ENCODE results near the gene HECTD1. TPM values are rescaled to one million over a fixed set of nuclear protein-coding genes. Genes with fewer than 3 reads are reported as not detected.

Gene HECTD1
- total and polyA plus RNA-seq, 10 of the 15 experiments (the other 5 are each of a cell fraction or from before 2014, with no cell fraction given), result 27.3 to 116 (median 57.7) TPM

DNA sequence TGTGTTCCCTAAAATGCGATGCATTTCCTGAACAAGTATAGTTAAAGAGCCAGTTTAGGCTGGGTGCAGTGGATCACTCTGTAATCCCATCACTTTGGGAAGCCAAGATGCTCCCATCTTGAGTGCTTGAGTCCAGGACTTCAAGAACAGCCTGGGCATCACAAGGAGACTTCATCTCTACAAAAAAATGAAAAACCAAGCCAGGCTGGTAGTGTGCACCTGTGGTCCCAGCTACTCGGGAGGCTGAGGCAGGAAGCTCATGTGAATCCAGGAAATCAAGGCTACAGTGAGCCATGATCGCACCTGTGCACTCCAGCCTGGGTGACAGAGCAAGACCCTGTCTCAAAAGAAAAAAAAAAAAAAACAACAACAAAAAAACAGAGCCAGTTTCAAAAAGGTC lies 26.3 kb downstream of the HECTD1 start:
- H3K9ac ChIP-seq (ENCODE audit: control insufficient read depth, insufficient read depth, low read length), result no peak overlapping the region
- H3K27me3 ChIP-seq (replicated peaks in 1 of 2; ENCODE audit: control insufficient read depth in 2 of 2, insufficient read depth in 2 of 2, low read length in 1 of 2), result no peaks in the 10 kb centered on the region
- TF ChIP-seq ZNF622 (IDR thresholded peaks at IDR 0.05) (no peak), MYB (IDR thresholded peaks at IDR 0.05; ENCODE audit: borderline replicate concordance, low read depth, low read length) (no peak), TCF3 (IDR thresholded peaks at IDR 0.05; ENCODE audit: borderline replicate concordance, insufficient read depth, low read depth, low read length) (no peak), CHD4 (IDR thresholded peaks at IDR 0.05) (no peak), SREBF1 (IDR thresholded peaks at IDR 0.05; ENCODE audit: low read length) (no peak), FOXM1 (IDR thresholded peaks at IDR 0.05; ENCODE audit: low read depth, low read length) (no peak), TCF7 (IDR thresholded peaks at IDR 0.05; ENCODE audit: borderline replicate concordance) (no peak), RAD51 (IDR thresholded peaks at IDR 0.05) (no peak), CBX3 (IDR thresholded peaks at IDR 0.05; ENCODE audit: borderline replicate concordance, low read depth) (no peak)
- TF ChIP-seq, protein P1, sequence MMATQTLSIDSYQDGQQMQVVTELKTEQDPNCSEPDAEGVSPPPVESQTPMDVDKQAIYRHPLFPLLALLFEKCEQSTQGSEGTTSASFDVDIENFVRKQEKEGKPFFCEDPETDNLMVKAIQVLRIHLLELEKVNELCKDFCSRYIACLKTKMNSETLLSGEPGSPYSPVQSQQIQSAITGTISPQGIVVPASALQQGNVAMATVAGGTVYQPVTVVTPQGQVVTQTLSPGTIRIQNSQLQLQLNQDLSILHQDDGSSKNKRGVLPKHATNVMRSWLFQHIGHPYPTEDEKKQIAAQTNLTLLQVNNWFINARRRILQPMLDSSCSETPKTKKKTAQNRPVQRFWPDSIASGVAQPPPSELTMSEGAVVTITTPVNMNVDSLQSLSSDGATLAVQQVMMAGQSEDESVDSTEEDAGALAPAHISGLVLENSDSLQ (IDR thresholded peaks at IDR 0.05), result no peak
- TF ChIP-seq, protein P2, sequence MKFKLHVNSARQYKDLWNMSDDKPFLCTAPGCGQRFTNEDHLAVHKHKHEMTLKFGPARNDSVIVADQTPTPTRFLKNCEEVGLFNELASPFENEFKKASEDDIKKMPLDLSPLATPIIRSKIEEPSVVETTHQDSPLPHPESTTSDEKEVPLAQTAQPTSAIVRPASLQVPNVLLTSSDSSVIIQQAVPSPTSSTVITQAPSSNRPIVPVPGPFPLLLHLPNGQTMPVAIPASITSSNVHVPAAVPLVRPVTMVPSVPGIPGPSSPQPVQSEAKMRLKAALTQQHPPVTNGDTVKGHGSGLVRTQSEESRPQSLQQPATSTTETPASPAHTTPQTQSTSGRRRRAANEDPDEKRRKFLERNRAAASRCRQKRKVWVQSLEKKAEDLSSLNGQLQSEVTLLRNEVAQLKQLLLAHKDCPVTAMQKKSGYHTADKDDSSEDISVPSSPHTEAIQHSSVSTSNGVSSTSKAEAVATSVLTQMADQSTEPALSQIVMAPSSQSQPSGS (IDR thresholded peaks at IDR 0.05; ENCODE audit: low read length), result no peak
- ATAC-seq (no peak), DNase-seq (ENCODE audit: low read depth, low spot score) (no peak), FAIRE-seq (no peak)
- no peak overlapping the region for H3K4me2 ChIP-seq (ENCODE audit: control insufficient read depth, insufficient read depth)
- POLR2A ChIA-PET, result interaction anchor here (0.6 to 0.7 kb wide), 2 partner anchors 64 to 1164 kb away, joined by 3 read pairs; no protein-coding TSS in a partner anchor
- H3K9me3 ChIP-seq (replicated peaks; ENCODE audit: control insufficient read depth, insufficient read depth, low read length), result no peaks in the 10 kb centered on the region
- peaks cover 2% of the 10 kb centered on the region for H3K79me2 ChIP-seq (ENCODE audit: control insufficient read depth, insufficient read depth, low read length)
- no peaks in the 10 kb centered on the region for H4K20me1 ChIP-seq (ENCODE audit: control insufficient read depth, insufficient read depth)
- H3K27ac ChIP-seq (ENCODE audit: control insufficient read depth, insufficient read depth), result no peak overlapping the region
- WGBS (ENCODE audit: insufficient coverage, insufficient replicate concordance, low lambda C conversion rate, missing lambda C conversion rate), result 83% methylated on average over 3 of the region's 3 CpGs
- RAD21 ChIA-PET (ENCODE audit: unreplicated experiment), result no interaction called here
- no peaks in the 10 kb centered on the region for H3K4me1 ChIP-seq (ENCODE audit: control insufficient read depth, insufficient read depth, low read length)
- CTCF ChIA-PET, result no interaction called here
- H3K36me3 ChIP-seq (ENCODE audit: control insufficient read depth in 2 of 2, insufficient read depth in 2 of 2, low read length in 1 of 2), result peaks cover 0 to 4% of the 10 kb centered on the region in 2 experiments; a peak in 1 of 4 replicates
- BruUV-seq (replicated peaks), result no TSS peak
- intact Hi-C loops (cut with micrococcal nuclease; ENCODE audit: unreplicated experiment), result no loop called here
- H3K4me3 ChIP-seq, result no peak overlapping the region
- in situ Hi-C loops (cut with MboI), result no loop called here
- no peak overlapping the region for H2AFZ ChIP-seq (ENCODE audit: control insufficient read depth, low read depth, low read length)
- SMC1A ChIA-PET (ENCODE audit: uncharacterized antibody, unreplicated experiment), result interaction anchor here (0.6 to 2.0 kb wide), 2 partner anchors 12 to 25 kb away, joined by 3 to 6 read pairs; no protein-coding TSS in a partner anchor
